ENCODE data around the gene IGFBP5. TPM values are rescaled to one million over a fixed set of nuclear protein-coding genes. Genes with fewer than 3 reads are reported as not detected.

The IGFBP5 gene
- total and polyA plus RNA-seq, 9 donors: 385 to 666 (median 463) TPM

DNA sequence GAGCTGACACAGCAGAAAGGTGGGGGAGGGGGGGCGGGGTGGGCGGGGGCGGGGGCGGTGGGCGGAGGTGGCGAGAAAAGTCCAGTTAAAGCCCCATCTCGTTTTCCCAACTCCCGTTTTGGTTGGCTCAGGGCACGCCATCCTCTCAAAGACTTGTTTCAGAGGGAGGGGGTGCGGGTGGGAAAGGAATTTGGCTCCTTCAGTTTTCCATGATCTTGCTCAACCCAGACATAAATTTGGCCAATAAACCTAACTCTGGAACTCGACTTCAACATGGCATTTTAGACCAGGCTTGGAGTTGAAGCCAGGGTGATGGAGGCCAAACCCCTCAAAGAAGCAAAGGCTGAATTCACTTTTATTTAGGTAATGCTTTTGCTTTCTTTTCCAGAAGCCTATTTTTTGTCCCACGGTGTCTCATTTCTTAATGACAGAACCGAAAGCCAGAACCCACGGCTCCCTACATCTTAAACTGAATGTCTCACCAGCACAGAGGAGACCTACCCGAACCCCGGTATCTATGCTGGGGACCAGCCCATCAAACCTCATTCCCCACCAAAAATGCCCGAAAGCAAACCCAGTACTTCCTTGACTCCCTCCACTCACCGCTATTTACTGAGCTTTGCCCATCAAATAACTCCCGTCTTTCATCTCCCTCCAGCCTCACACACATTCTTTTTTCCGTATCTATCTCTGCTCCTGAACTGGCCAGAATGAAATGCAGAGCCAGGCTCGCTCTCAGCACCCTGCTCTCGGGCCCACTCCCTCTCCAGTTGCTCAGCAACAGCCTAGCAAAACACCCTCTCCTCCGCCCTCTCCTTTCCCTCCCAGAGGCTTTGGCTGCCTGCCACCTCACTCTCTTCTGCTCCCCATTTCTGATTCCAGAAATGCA is 4.3 kb downstream of the IGFBP5 start:
- peaks cover 68% of the 10 kb centered on the region for H3K4me1 ChIP-seq (ENCODE audit: control insufficient read depth, insufficient read depth, low read length)
- peaks cover 34% of the 10 kb centered on the region for H3K36me3 ChIP-seq (ENCODE audit: control insufficient read depth, insufficient read depth, low read length)
- WGBS (ENCODE audit: insufficient coverage): 2% methylated on average over 11 of the region's 23 CpGs

DNA sequence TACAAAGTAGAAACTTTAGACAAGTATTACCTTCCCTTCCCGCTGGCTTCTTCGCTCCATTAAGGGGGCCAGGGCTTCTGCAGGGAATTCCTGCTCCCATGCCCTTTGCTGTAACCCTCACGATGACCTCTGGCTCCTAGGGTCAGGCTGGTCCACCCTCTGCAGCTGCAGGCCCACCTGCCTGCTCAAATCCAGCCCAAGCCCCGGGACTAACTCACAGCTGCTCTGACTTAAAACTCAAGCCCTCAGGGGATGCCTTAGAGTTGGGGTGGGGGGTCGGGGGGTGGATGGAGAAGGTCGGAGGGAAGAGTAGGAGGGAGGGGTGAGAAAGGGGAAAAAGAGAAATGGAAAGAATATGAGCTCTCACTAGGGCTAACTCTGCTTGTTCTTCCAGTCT is 4.9 kb downstream of the IGFBP5 start:
- Histone ChIP-seq H3K27me3 (ENCODE audit: control insufficient read depth, insufficient read depth, low read length) (peaks cover 11% of the 10 kb centered on the region), H3K4me3 (ENCODE audit: low read length) (peak overlapping the region; percentile 24), H3K27ac (ENCODE audit: low read length) (peak overlapping the region; percentile 95), H3K4me1 (ENCODE audit: control insufficient read depth, insufficient read depth, low read length) (peaks cover 68% of the 10 kb centered on the region), H3K9me3 (replicated peaks; ENCODE audit: control insufficient read depth, low read depth, low read length) (no peaks in the 10 kb centered on the region), H3K36me3 (ENCODE audit: control insufficient read depth, insufficient read depth, low read length) (peaks cover 39% of the 10 kb centered on the region)
- peak; percentile 53 for DNase-seq
- WGBS (ENCODE audit: insufficient coverage): 25% methylated on average over 5 of the region's 6 CpGs

More for the DNA sequence above, 4.3 kb downstream of the IGFBP5 start:
- peak overlapping the region; percentile 95 for H3K27ac ChIP-seq (ENCODE audit: low read length)
- peak; percentile 97 for DNase-seq
- H3K27me3 ChIP-seq (ENCODE audit: control insufficient read depth, insufficient read depth, low read length): peaks cover 11% of the 10 kb centered on the region
- peak overlapping the region; percentile 38 for H3K4me3 ChIP-seq (ENCODE audit: low read length)
- H3K9me3 ChIP-seq (replicated peaks; ENCODE audit: control insufficient read depth, low read depth, low read length): no peaks in the 10 kb centered on the region

DNA sequence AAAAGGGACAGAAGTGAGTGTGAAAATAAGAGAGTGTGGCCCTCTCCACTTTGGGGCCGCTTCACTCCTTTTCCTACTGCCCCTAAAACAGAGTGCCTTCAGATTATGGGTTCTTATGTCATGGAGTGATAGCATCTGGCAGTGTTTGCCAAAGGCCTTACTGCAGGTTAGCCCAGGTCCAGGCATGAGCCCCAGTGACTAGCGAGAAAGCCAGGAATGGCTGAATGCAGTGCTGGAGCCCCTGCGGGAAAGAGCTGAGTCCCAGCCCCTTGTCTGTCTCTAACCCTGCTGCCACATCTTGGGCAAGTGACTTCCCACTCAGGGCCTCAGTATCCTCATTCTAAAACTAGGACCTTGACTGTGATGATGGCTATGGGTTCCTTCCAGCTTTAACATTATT is 6.0 kb downstream of the IGFBP5 start:
- no peak overlapping the region for H3K27ac ChIP-seq (ENCODE audit: low read length)
- H3K4me3 ChIP-seq (ENCODE audit: low read length): no peak overlapping the region
- no peaks in the 10 kb centered on the region for H3K9me3 ChIP-seq (replicated peaks; ENCODE audit: control insufficient read depth, low read depth, low read length)
- 78% methylated on average over 1 of the region's 3 CpGs for WGBS (ENCODE audit: insufficient coverage)
- peaks cover 7% of the 10 kb centered on the region for H3K27me3 ChIP-seq (ENCODE audit: control insufficient read depth, insufficient read depth, low read length)
- DNase-seq: peak; percentile 22
- H3K36me3 ChIP-seq (ENCODE audit: control insufficient read depth, insufficient read depth, low read length): peaks cover 45% of the 10 kb centered on the region
- peaks cover 67% of the 10 kb centered on the region for H3K4me1 ChIP-seq (ENCODE audit: control insufficient read depth, insufficient read depth, low read length)

DNA sequence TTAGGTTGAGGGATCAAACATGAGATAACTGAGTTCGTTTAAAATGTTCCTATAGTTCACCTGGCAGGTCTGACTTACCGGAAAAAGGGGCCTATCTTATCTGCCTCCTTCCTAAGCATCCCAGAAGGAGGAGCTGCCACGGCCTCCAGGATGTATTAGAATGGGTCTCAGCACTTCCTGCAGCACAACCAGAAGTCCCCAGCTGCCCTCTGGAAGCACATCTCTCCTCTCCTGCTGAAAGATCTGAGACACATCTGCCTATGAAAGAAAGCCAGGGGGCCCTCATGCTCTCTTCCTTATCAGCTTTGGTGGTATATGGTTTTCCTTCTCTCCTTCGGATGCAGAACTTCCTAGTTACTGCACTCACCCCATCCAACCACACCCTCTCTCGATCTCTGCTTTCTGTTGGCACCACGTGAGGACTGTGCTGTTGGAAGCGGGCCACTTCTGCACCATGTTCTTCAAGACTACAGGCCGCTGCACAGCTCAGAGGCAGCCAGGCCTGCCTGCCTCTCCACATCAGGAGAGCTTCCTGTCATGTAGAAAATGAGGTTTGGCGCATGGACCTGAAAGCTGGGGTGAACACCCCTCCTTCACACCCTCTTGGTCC is 6.5 kb downstream of the IGFBP5 start:
- Histone ChIP-seq H3K36me3 (ENCODE audit: control insufficient read depth, insufficient read depth, low read length) (peaks cover 49% of the 10 kb centered on the region), H3K27ac (ENCODE audit: low read length) (no peak overlapping the region), H3K4me3 (ENCODE audit: low read length) (no peak overlapping the region), H3K4me1 (ENCODE audit: control insufficient read depth, insufficient read depth, low read length) (peaks cover 70% of the 10 kb centered on the region), H3K9me3 (replicated peaks; ENCODE audit: control insufficient read depth, low read depth, low read length) (no peaks in the 10 kb centered on the region), H3K27me3 (ENCODE audit: control insufficient read depth, insufficient read depth, low read length) (peaks cover 7% of the 10 kb centered on the region)
- 67% methylated on average over 5 of the region's 9 CpGs for WGBS (ENCODE audit: insufficient coverage)
- DNase-seq: peak; percentile 53

DNA sequence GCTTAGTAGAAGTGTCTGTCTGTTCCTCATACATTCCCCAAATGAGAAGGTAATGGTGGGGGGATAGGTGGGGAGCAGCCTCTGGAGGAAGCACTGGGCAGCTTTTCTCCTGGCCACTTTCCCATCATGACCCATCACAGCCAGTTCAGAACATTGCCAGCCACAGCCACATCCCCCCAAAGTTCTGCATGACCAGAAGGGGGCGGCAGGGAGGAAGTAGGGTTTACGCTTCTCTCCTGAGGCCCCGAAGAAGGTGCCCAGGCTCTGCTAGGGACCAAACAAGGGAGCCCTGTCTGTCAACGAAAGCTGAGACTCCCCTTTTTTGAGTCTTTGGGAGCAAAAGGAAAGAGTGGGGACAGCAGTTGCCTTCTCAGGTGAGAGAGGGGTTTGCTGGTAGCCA is 7.7 kb downstream of the IGFBP5 start:
- Histone ChIP-seq H3K4me1 (ENCODE audit: control insufficient read depth, insufficient read depth, low read length) (peaks cover 79% of the 10 kb centered on the region), H3K4me3 (ENCODE audit: low read length) (no peak overlapping the region), H3K27ac (ENCODE audit: low read length) (no peak overlapping the region), H3K9me3 (replicated peaks; ENCODE audit: control insufficient read depth, low read depth, low read length) (no peaks in the 10 kb centered on the region), H3K27me3 (ENCODE audit: control insufficient read depth, insufficient read depth, low read length) (peaks cover 5% of the 10 kb centered on the region), H3K36me3 (ENCODE audit: control insufficient read depth, insufficient read depth, low read length) (peaks cover 57% of the 10 kb centered on the region)
- 61% methylated on average over 3 of the region's 4 CpGs for whole genome bisulfite sequencing (ENCODE audit: insufficient coverage)
- DNase-seq: no peak

DNA sequence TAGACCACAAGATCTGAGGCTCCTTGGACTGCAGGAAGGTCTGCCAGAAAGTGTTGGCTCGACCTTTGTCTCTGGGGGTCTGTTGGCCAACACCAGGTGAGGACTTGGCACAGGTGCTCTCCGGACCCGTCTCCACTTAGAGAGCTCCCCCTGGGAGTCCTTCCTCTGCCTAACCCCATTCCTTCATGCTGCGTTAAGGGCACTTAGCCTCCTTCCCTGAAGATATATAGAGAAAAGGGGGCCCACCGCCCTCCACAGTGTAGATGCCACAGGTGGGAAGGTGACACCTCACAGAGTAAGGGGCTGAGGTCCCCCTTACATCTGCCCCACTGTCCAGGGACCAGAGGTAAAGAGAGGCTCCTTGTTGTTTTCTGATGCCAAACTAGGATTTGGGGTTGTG is 8.2 kb downstream of the IGFBP5 start:
- Histone ChIP-seq H3K9me3 (replicated peaks; ENCODE audit: control insufficient read depth, low read depth, low read length) (no peaks in the 10 kb centered on the region), H3K4me1 (ENCODE audit: control insufficient read depth, insufficient read depth, low read length) (peaks cover 82% of the 10 kb centered on the region), H3K36me3 (ENCODE audit: control insufficient read depth, insufficient read depth, low read length) (peaks cover 58% of the 10 kb centered on the region), H3K27ac (ENCODE audit: low read length) (no peak overlapping the region), H3K4me3 (ENCODE audit: low read length) (no peak overlapping the region), H3K27me3 (ENCODE audit: control insufficient read depth, insufficient read depth, low read length) (peaks cover 3% of the 10 kb centered on the region)
- peak; percentile 7 for DNase-seq
- WGBS (ENCODE audit: insufficient coverage): 55% methylated on average over 2 of the region's 5 CpGs

DNA sequence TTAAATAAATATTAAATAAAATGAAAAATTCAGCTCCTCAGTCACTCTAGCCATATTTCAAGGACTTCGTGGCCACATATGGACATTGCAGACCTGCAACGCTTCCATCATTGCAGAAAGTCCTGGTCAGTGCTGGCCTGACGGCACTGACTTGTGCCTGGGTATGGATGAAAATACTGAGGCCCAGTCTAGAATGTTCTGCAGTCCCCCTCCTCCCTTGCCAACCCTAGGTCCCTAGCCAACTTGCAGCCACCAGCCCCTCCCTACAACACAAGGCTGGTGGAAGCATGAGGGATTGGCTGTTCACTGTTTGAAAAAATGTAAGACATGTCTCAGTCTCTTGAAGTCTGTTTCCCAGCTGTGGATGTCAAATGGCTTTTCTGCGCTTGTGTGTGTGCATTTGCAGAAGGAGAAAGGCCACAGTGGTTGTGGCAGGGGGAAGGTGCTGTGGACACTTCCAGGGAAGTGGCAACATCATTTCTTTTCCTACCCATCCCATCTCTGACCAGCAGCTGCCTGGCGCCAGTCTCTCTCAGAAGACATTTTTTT is 9.9 kb downstream of the IGFBP5 start:
- no peak overlapping the region for H3K4me3 ChIP-seq (ENCODE audit: low read length)

DNA sequence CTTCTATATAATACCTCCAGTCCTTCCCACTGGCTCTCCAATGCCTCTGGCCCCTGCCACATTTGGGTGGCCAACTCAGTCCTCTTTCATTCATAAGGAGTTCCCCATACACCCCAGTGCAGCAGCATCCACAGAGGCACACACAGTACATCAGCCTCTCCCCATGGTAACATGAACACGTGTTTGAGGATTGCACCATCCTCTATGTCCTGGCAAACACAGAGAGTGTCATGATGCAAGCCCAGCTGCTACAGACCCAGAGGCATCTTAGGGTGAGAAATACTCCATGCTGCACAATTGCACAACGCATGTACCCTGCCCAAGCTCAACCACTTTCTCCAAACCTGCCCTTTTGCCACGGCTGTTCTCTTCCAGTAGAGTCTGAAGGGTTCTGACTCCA is 11.5 kb downstream of the IGFBP5 start:
- peaks cover 89% of the 10 kb centered on the region for H3K4me1 ChIP-seq (ENCODE audit: control insufficient read depth, insufficient read depth, low read length)
- peaks cover 74% of the 10 kb centered on the region for H3K36me3 ChIP-seq (ENCODE audit: control insufficient read depth, insufficient read depth, low read length)
- WGBS (ENCODE audit: insufficient coverage): 40% methylated on average over 1 of the region's 3 CpGs
- peak; percentile 84 for DNase-seq
- H3K9me3 ChIP-seq (replicated peaks; ENCODE audit: control insufficient read depth, low read depth, low read length): no peaks in the 10 kb centered on the region
- H3K27ac ChIP-seq (ENCODE audit: low read length): peak overlapping the region; percentile 69
- no peak overlapping the region for H3K4me3 ChIP-seq (ENCODE audit: low read length)
- no peaks in the 10 kb centered on the region for H3K27me3 ChIP-seq (ENCODE audit: control insufficient read depth, insufficient read depth, low read length)

More for the DNA sequence above, 9.9 kb downstream of the IGFBP5 start:
- no peaks in the 10 kb centered on the region for H3K27me3 ChIP-seq (ENCODE audit: control insufficient read depth, insufficient read depth, low read length)
- peaks cover 72% of the 10 kb centered on the region for H3K36me3 ChIP-seq (ENCODE audit: control insufficient read depth, insufficient read depth, low read length)
- no peak overlapping the region for H3K27ac ChIP-seq (ENCODE audit: low read length)
- peak; percentile 27 for DNase-seq
- peaks cover 87% of the 10 kb centered on the region for H3K4me1 ChIP-seq (ENCODE audit: control insufficient read depth, insufficient read depth, low read length)
- WGBS (ENCODE audit: insufficient coverage): 100% methylated on average over 2 of the region's 5 CpGs
- H3K9me3 ChIP-seq (replicated peaks; ENCODE audit: control insufficient read depth, low read depth, low read length): no peaks in the 10 kb centered on the region

DNA sequence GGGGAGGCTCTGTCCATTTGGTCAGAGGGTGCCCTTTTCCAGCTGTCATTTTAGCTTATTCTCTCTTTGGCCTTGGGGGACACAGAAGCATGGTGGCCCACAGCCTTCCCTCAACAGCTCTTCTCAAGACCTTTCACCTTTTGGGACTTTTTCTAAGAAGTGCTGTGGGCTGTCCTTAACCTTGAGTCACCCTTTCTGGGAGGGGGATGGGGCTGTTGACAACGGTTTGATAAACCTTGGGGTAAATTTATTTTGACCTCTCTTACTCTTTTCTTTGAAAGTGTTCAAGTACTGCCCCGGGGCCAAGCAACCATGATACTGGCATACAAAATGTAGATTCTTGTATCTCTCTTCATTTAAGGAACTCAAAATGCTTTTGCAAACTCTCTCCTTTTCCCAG is 13.7 kb downstream of the IGFBP5 start:
- WGBS (ENCODE audit: insufficient coverage): no CpG with 5 or more reads among the region's 2 CpGs
- Histone ChIP-seq H3K9me3 (replicated peaks; ENCODE audit: control insufficient read depth, low read depth, low read length) (no peaks in the 10 kb centered on the region), H3K27me3 (ENCODE audit: control insufficient read depth, insufficient read depth, low read length) (no peaks in the 10 kb centered on the region), H3K27ac (ENCODE audit: low read length) (peak overlapping the region; percentile 43), H3K36me3 (ENCODE audit: control insufficient read depth, insufficient read depth, low read length) (peaks cover 78% of the 10 kb centered on the region), H3K4me3 (ENCODE audit: low read length) (no peak overlapping the region), H3K4me1 (ENCODE audit: control insufficient read depth, insufficient read depth, low read length) (peaks cover 84% of the 10 kb centered on the region)
- DNase-seq: peak; percentile 17

DNA sequence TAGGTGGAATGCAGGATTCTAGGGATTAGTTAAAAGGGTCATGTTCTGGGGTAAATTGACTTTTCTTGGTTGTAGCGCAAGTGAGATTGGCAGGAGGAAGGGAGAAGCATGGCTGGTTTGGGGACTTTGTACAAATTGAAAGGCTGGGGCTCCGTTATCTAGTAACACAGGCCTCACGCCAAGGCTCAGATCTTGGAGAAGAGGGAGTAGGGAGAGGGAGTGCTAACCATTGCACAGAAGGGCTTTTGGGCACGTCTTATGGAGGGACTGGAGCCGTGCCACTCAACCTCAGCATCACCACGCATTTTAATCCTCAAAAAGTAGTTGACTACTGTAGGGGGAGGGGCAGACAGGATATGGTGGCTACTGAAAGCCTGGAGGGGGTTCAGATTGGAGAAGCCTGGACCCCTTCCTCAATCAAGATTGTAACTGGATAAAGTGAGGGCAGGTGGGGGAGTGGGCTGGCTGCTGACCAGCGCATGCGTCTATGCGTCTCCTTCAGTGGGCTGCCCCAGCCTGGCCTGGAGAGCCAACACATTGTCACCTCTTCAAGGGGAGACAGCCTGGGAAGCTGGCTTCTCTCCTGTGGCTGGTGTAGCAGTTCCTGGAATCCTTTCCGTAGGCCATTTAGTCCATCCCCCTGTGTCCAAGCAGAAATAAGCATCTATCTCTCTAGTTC is 14.3 kb downstream of the IGFBP5 start:
- peaks cover 79% of the 10 kb centered on the region for H3K4me1 ChIP-seq (ENCODE audit: control insufficient read depth, insufficient read depth, low read length)
- H3K27me3 ChIP-seq (ENCODE audit: control insufficient read depth, insufficient read depth, low read length): no peaks in the 10 kb centered on the region
- H3K27ac ChIP-seq (ENCODE audit: low read length): peak overlapping the region; percentile 93
- peak; percentile 25 for DNase-seq
- H3K4me3 ChIP-seq (ENCODE audit: low read length): no peak overlapping the region
- no peaks in the 10 kb centered on the region for H3K9me3 ChIP-seq (replicated peaks; ENCODE audit: control insufficient read depth, low read depth, low read length)
- WGBS (ENCODE audit: insufficient coverage): 83% methylated on average over 5 of the region's 10 CpGs
- peaks cover 79% of the 10 kb centered on the region for H3K36me3 ChIP-seq (ENCODE audit: control insufficient read depth, insufficient read depth, low read length)
